22Rv1 (cell line): ENCODE data around the gene PLEKHG4B.

ENCODE experiments used
- H3K27ac ChIP-seq: fragments of 450-650 bp; 2 replicates; pipeline ENCODE4 v1.5.1; 2017
- ZFX ChIP-seq: fragments of 450-650 bp; IDR thresholded peaks from 2 replicates; pipeline ENCODE4 v1.6.1; 2017; ENCODE audit warnings: antibody characterized with exemption, borderline replicate concordance
- TF ChIP-seq, protein P1 (sequence below): fragments of 450-650 bp; IDR thresholded peaks from 2 replicates; pipeline ENCODE4 v1.5.1; 2017; ENCODE audit warnings: mild to moderate bottlenecking

Gene PLEKHG4B

DNA sequence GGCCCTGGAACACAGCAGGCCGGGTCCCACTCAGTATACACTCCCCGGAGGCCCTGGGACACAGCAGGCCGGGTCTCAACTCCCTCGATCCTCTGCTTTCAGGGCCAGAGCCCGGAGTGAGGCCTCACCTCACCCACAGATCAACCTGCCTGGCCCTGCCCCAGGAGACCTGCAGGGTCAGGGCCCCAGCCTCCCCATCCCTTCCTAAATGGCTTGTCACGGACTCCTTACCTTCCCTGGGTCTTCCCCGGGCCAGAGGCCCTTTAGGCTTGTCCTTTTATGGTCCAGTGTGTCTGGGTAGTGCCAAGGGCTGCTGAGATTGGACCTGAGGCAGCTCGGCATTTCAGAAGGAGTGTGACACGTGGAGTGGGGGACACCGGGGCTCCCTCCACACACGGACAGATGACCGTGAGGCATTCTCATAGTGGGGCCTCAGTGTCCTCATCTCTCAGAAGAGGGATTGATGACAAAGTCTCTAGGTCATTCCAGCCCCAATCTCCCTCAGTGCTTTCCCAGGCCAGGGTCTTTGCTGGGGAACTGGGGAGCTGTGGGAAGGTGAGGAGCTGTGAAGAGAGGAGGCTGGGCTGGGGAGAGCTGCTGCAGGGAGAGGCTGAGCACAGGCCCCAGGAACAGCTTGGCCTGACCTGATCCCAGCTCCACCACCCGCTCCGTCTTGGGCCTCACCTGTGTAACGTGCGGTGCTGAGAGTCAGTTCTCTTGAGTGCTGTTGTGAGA lies 18.0 kb upstream of the PLEKHG4B start:
- TF ChIP-seq, protein P1, sequence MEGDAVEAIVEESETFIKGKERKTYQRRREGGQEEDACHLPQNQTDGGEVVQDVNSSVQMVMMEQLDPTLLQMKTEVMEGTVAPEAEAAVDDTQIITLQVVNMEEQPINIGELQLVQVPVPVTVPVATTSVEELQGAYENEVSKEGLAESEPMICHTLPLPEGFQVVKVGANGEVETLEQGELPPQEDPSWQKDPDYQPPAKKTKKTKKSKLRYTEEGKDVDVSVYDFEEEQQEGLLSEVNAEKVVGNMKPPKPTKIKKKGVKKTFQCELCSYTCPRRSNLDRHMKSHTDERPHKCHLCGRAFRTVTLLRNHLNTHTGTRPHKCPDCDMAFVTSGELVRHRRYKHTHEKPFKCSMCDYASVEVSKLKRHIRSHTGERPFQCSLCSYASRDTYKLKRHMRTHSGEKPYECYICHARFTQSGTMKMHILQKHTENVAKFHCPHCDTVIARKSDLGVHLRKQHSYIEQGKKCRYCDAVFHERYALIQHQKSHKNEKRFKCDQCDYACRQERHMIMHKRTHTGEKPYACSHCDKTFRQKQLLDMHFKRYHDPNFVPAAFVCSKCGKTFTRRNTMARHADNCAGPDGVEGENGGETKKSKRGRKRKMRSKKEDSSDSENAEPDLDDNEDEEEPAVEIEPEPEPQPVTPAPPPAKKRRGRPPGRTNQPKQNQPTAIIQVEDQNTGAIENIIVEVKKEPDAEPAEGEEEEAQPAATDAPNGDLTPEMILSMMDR: no peak
- no peak for TF ChIP-seq ZFX
- no peak overlapping the region for H3K27ac ChIP-seq

DNA sequence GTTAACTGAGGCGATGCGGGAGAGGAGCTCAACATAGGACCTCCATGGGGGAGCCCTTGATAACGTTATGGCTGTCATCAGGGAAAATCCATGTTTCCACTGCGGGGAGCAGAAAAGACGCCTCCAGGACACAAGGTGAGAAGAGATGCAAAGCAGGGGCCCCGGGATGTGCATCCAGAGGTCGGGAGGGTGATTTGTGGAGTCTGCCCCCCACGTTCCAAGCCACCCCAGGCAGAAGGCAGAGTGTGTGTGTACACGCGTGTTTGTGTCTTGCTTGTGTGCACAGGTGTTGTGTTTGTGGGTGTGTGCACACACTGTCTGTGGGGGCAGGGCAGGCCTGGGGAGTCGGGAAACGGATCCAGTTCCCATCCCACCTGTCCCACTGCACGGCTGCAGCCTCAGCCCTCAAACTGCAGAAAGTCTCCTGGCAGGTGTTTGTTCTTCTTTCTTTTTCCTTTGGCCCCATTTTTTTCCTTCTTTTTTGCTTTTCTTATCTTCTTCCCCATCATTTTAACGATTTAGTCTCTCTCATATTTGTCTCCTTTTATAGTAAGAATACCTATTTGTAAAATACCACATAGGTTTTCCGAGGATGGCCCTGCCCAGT lies 17.4 kb upstream of the PLEKHG4B start:
- H3K27ac ChIP-seq: no peak overlapping the region
- TF ChIP-seq, protein P1: no peak
- no peak for TF ChIP-seq ZFX

DNA sequence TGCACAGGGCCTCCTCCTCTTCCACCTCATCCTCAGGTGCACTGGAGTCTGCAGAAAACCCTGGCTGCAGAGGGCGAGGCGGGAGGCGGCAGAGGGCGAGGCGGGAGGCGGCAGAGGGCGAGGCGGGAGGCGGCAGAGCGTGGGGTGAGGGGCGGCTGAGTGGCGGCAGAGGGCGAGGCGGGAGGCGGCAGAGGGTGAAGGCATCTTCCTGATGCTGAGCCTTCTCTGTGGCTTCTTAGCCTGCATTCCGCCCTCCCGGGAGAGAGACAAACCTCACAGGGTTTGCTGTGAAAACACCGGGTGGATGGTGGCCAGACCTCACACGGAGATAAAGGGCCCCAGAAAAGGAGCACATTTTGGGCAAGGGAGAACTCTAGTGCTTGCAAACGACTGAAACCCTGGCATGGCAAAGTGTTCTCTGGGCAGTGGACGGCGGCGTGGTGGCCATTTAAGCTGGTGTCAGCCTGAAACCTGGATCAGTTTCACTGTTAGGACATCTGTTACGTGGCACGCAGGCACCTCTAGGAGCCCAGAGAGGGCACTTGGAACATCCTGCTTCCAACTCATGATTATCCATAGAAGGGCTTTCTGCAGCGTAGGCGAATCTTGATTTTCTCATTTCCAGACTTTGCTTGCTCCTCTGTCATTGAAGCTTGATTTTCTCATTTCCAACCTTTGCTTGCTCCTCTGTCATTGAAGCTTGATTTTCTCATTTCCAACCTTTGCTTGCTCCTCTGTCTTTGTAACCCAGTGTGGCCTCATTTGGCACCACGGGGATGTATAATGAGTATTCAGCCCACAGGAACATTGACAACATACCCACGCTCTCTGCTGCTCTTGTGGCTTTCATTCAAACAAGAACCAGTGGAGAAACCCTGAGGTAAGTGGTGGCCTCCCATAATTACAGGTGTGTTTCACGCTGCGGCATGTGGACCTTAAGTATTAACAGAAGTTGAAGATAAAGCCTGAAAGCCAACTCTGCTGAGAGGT lies 16.3 kb upstream of the PLEKHG4B start:
- TF ChIP-seq, protein P1: no peak
- TF ChIP-seq ZFX: no peak
- H3K27ac ChIP-seq: no peak overlapping the region

DNA sequence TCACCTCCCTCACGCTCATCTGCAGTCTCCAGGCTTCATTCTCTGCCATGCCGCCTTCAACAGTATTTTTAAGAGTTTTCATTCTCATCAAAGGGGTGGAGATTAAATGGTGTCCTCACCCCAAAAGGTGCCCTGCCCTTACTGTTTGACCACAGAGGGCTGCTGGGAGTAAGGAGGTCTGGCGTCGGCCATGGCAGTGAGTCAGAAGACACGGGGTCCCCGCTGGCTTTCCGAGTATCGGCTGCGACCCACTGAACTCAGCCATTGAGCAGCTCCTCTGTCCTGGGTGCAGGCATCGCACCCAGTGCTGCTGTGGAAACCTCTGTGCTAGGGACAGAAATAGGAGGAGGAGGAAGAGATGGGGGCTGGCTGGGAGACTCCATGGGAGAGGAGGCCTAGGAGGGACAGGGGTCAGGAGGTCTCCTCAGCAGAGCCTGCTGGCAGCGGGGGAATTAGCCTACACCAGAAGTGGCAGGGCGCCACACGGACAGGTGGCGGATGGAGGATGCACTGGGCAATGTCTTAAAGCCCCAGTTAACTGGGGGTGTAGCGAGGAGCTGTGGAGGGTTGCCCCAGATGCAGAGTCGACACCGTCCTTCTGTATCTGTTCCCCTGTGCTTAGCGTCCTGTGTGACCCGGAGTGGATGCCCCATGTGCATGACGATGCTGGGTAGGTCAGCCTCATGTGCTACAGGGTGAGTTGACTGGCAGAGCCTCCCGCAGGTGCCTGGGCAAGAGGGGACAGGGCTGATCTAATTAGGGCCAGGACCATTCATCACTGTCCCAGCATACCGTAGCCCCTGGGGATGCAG lies 15.4 kb upstream of the PLEKHG4B start:
- no peak overlapping the region for H3K27ac ChIP-seq

DNA sequence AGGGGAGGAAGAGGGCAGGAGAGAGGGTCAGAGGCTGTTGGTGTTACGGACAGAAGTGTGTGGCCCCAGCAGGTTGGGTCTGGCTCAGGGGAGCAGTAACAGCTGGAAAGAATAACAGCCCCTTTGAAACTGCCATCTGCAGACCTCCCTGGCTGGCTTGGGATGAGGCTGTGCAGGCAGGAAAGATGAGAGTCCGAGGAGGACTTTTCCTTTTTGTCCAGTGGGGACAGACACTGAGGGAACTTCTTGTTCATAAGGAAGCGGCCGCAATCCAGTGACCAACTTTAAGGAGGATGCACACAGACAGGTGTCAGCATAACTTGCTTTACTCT lies 14.8 kb upstream of the PLEKHG4B start:
- no peak overlapping the region for H3K27ac ChIP-seq
- TF ChIP-seq ZFX: no peak
- TF ChIP-seq, protein P1: no peak

More for the DNA sequence above, 15.4 kb upstream of the PLEKHG4B start:
- TF ChIP-seq, protein P1: no peak
- TF ChIP-seq ZFX: no peak

DNA sequence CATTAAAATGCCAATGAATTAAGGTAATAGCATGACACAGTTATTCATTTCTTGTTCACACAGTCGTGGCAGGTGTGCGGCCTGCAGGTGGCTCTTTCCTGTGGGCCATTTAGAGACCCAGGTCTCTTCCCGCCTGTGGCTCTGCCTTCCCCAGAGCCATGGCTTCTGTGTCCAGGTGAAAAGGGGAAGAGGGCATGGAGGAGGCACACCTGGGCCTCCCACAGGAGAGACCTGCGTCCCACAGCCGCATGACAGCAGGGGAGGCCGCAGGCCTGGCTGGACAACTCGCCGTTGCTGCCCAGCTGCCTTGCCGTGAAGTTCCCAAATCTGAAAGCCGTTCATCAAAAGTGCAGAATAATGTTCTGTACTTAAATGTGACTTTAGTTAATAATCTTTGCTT lies 14.4 kb upstream of the PLEKHG4B start:
- TF ChIP-seq ZFX: no peak
- TF ChIP-seq, protein P1: no peak
- no peak overlapping the region for H3K27ac ChIP-seq
